K562 (cell line): Measurements from ENCODE around the gene IFNGR2. TPM values are rescaled to one million over a fixed set of nuclear protein-coding genes. Genes with fewer than 3 reads are reported as not detected.

ENCODE experiments used
- BCLAF1 ChIP-seq, 2 experiments: fragments of 450-650 bp in 1 of 2; IDR thresholded peaks; 2 replicates each; pipeline ENCODE4 v1.6.1; 2011 to 2017; ENCODE audit warnings: low read depth in 2 of 2, antibody characterized with exemption in 1 of 2, borderline replicate concordance in 1 of 2, low read length in 1 of 2, mild to moderate bottlenecking in 1 of 2, mixed read lengths in 1 of 2; ENCODE audit not compliant: control insufficient read depth in 1 of 2
- BHLHE40 ChIP-seq: IDR thresholded peaks from 2 replicates; pipeline ENCODE4 v1.6.1; 2011; ENCODE audit warnings: low read length, improper control_type of control experiment
- BRF2 ChIP-seq: IDR thresholded peaks from 3 replicates; pipeline ENCODE4 v1.6.1; 2011; ENCODE audit warnings: borderline replicate concordance, mild to moderate bottlenecking; ENCODE audit not compliant: insufficient read length, insufficient read depth
- DNMT1 ChIP-seq: fragments of 450-650 bp; IDR thresholded peaks from 2 replicates; pipeline ENCODE4 v1.6.1; 2016; ENCODE audit warnings: antibody characterized with exemption, mild to moderate bottlenecking
- ETV1 ChIP-seq: fragments of 450-650 bp; conservative IDR thresholded peaks from 2 replicates; pipeline ENCODE4 v1.6.1; 2016; ENCODE audit warnings: missing genetic modification characterization, control low read depth, low read depth, missing compliant biosample characterization
- FOXJ2 ChIP-seq: fragments of 200-800 bp; sonication (Bioruptor generic); IDR thresholded peaks from 2 replicates; pipeline ENCODE4 v1.6.1; 2016; ENCODE audit warnings: missing genetic modification characterization, missing compliant biosample characterization
- NRF1 ChIP-seq, 2 experiments: fragments of 450-650 bp; IDR thresholded peaks in 1 of 2; conservative IDR thresholded peaks in 1 of 2; 2 replicates each; pipeline ENCODE4 v1.6.1; 2014; ENCODE audit warnings: mild to moderate bottlenecking in 2 of 2
- PRMT5 ChIP-seq: sonication (generic); formaldehyde crosslinking; IDR thresholded peaks from 2 replicates; pipeline ENCODE4 v1.5.0; 2020; ENCODE audit warnings: missing genetic modification reagents
- RFX5 ChIP-seq: IDR thresholded peaks from 2 replicates; pipeline ENCODE4 v1.6.1; 2011; ENCODE audit warnings: low read depth, mild to moderate bottlenecking, improper control_type of control experiment, low read length
- SP1 ChIP-seq: sonication (generic); formaldehyde crosslinking; IDR thresholded peaks from 2 replicates; pipeline ENCODE4 v1.8.1; 2022; ENCODE audit warnings: mild to moderate bottlenecking, missing genetic modification reagents
- SRSF3 ChIP-seq: fragments of 200-400 bp; formaldehyde crosslinking; IDR thresholded peaks from 2 replicates; pipeline ENCODE4 v1.6.1; 2016; ENCODE audit warnings: mild to moderate bottlenecking, low read length, moderate library complexity; ENCODE audit not compliant: insufficient read depth
- TCF7L2 ChIP-seq: fragments of 150-350 bp; IDR thresholded peaks from 2 replicates; pipeline ENCODE4 v1.6.1; 2016; ENCODE audit warnings: low read depth, mild to moderate bottlenecking, low read length, moderate library complexity
- ZNF140 ChIP-seq: fragments of 250-450 bp; sonication (Bioruptor Pico); IDR thresholded peaks from 2 replicates; pipeline ENCODE4 v1.8.0; 2021; ENCODE audit warnings: moderate library complexity, mild to moderate bottlenecking, inconsistent platforms
- ZNF512 ChIP-seq: IDR thresholded peaks from 2 replicates; pipeline ENCODE4 v1.6.1; 2016; ENCODE audit warnings: missing genetic modification characterization, missing compliant biosample characterization
- polyA plus RNA-seq, 8 experiments: library from polyadenylated mRNA; depleted of rRNA in 4 of 8; stranded (reverse) in 5 of 8; unstranded in 3 of 8; fragments of >200 nt; fragmentation: Nextera tagmentation in 2 of 8; fragmentation: Illumina TruSeq in 1 of 8; extraction: Ambion mirVana in 2 of 8; extraction: Trizol in 1 of 8; gene quantifications; 2 replicates each; pipeline versions ENCODE4 v1.2.1 to v1.2.3, GENCODE V29; 2011 to 2014; ENCODE audit warnings: inconsistent platforms in 1 of 8, missing spikeins in 1 of 8
- total RNA-seq, 7 experiments: library from RNA; depleted of rRNA in 6 of 7; stranded (reverse); fragments of >200 nt in 6 of 7; fragmentation: Illumina TruSeq in 2 of 7; extraction: Trizol in 2 of 7; gene quantifications; 2 replicates each; pipeline versions ENCODE4 v1.2.1 to v1.2.3, GENCODE V29; 2011 to 2021; ENCODE audit warnings: low replicate concordance in 1 of 7
- TF ChIP-seq, protein P1 (sequence below): sonication (generic); formaldehyde crosslinking; IDR thresholded peaks from 2 replicates; pipeline ENCODE4 v1.5.0; 2020; ENCODE audit warnings: missing genetic modification reagents
- TF ChIP-seq, protein P2 (sequence below): fragments of 250-450 bp; sonication (Bioruptor Pico); IDR thresholded peaks from 2 replicates; pipeline ENCODE4 v1.9.0; 2021; ENCODE audit warnings: mild to moderate bottlenecking, inconsistent platforms

IFNGR2 gene
- total and polyA plus RNA-seq, 9 of the 15 experiments (the other 6 are each of a cell fraction or from before 2014, with no cell fraction given): 6.7 to 58.0 (median 28.5) TPM

DNA sequence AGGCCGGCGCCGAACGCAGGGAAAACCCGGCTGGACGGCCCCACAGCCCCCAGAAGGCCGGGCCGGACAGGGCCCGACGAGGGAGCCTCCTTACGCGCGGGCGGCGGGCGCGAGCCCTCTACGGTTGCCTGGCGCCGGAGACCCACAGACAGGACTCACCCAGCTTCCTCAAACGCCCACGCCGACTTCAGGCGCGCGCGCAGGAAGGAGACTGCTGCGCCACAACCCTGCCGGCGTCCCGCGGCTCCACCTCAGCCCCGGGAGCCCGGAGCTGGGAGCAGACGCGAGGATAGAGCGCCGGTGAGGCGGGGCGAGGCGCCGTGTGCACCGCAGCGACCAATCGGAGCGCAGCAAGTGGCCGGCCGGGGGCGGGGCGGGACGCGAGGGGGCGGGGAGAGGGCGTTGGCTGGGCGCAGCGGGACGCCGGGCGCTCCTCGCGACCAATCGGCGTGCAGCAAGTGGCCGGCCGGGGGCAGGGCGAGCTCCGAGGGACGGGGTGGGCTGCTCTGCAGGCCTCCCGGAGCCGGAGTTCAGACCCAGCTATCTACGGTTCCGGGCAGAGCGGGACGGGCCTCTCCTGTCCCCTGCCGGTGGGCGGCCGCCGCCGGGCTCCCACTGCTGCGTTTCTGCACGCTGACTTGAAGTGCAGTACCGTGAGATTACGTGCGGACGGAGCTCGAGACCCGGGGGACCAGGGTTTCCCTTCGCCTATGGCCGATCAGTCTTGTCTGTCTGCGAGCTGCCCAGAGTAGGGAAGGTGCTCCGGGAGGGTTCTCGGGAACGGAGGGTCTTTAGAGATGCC, 76.7 kb downstream of the IFNGR2 start, which contains the start of gene TMEM50B (continued):
- TF ChIP-seq BCLAF1 (IDR thresholded peaks at IDR 0.05; ENCODE audit: borderline replicate concordance in 1 of 2, control insufficient read depth in 1 of 2, low read depth in 2 of 2, low read length in 1 of 2) (0 out of 4 replicates have a peak, but pooled peaks of 1 of the 2 experiments have one; percentile 64), NRF1 (conservative IDR thresholded peaks at IDR 0.05 in 1 of 2, IDR thresholded peaks at IDR 0.05 in 1 of 2) (peak; percentile 89 to 90), PRMT5 (no peak), ZNF512 (tag) (no peak), SRSF3 (no peak), BRF2 (no peak), ETV1 (peak; percentile 57), ZNF140 (CRISPR knock-in tag) (no peak), DNMT1 (no peak), FOXJ2 (tag) (no peak; the same call in 1 of the 2 replicates), RFX5 (no peak), BHLHE40 (peak; percentile 68), TCF7L2 (no peak), SP1 (CRISPR knock-in tag) (peak; percentile 33)
- TF ChIP-seq, protein P1, sequence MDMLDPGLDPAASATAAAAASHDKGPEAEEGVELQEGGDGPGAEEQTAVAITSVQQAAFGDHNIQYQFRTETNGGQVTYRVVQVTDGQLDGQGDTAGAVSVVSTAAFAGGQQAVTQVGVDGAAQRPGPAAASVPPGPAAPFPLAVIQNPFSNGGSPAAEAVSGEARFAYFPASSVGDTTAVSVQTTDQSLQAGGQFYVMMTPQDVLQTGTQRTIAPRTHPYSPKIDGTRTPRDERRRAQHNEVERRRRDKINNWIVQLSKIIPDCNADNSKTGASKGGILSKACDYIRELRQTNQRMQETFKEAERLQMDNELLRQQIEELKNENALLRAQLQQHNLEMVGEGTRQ (CRISPR knock-in tag): no peak
- TF ChIP-seq, protein P2, sequence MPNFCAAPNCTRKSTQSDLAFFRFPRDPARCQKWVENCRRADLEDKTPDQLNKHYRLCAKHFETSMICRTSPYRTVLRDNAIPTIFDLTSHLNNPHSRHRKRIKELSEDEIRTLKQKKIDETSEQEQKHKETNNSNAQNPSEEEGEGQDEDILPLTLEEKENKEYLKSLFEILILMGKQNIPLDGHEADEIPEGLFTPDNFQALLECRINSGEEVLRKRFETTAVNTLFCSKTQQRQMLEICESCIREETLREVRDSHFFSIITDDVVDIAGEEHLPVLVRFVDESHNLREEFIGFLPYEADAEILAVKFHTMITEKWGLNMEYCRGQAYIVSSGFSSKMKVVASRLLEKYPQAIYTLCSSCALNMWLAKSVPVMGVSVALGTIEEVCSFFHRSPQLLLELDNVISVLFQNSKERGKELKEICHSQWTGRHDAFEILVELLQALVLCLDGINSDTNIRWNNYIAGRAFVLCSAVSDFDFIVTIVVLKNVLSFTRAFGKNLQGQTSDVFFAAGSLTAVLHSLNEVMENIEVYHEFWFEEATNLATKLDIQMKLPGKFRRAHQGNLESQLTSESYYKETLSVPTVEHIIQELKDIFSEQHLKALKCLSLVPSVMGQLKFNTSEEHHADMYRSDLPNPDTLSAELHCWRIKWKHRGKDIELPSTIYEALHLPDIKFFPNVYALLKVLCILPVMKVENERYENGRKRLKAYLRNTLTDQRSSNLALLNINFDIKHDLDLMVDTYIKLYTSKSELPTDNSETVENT (CRISPR knock-in tag): peak; percentile 74
